Calu3 (cell line): ENCODE data around the gene KRTAP10-9. TPM values are rescaled to one million over a fixed set of nuclear protein-coding genes. Genes with fewer than 3 reads are reported as not detected.
"Not testable (repeated sequence)": the region's sequence is repeated elsewhere in the genome, so short reads cannot be mapped to it uniquely, and the experiment has no call there.

Source experiments
- BruUV-seq: library from RNA; stranded (reverse); fragments of 400-500 nt; replicated peaks from 2 replicates; lab custom pipeline; 2021; lab: Mats Ljungman, UMichigan
- CTCF ChIA-PET: fragments of 300-600 bp; sonication (Branson Sonifier 250); formaldehyde crosslinking; loops from one replicate; lab custom pipeline; 2022; ENCODE audit warnings: antibody characterized with exemption; lab: Charles Lee
- DNase-seq: peaks from one replicate; pipeline ENCODE4 v3.0.0; 2022
- H3K27ac Mint-ChIP-seq: one replicate; pipeline ENCODE4 v1.8.0; 2022; ENCODE audit warnings: mixed read lengths; ENCODE audit not compliant: unreplicated experiment
- H3K27me3 Mint-ChIP-seq: one replicate; pipeline ENCODE4 v1.8.0; 2022; ENCODE audit warnings: mixed read lengths; ENCODE audit not compliant: unreplicated experiment
- H3K36me3 Mint-ChIP-seq: one replicate; pipeline ENCODE4 v1.8.0; 2022; ENCODE audit warnings: mild to moderate bottlenecking, moderate library complexity, mixed read lengths; ENCODE audit not compliant: insufficient read depth, unreplicated experiment
- H3K4me1 Mint-ChIP-seq: one replicate; pipeline ENCODE4 v1.8.0; 2022; ENCODE audit warnings: mild to moderate bottlenecking, low read depth, mixed read lengths; ENCODE audit not compliant: unreplicated experiment
- H3K4me3 Mint-ChIP-seq: one replicate; pipeline ENCODE4 v1.8.0; 2022; ENCODE audit warnings: mild to moderate bottlenecking, low read depth, moderate library complexity, mixed read lengths; ENCODE audit not compliant: unreplicated experiment
- H3K9me3 Mint-ChIP-seq: one replicate; pipeline ENCODE4 v1.8.0; 2022; ENCODE audit warnings: low read depth, mixed read lengths; ENCODE audit not compliant: unreplicated experiment
- intact Hi-C: fragments of 100-400 bp; cut with micrococcal nuclease; formaldehyde crosslinking; loops from one replicate; pipeline ENCODE4 v1.10.0; 2022; ENCODE audit not compliant: unreplicated experiment
- total RNA-seq: library from RNA; stranded (reverse); gene quantifications from 2 replicates; pipeline ENCODE4 v1.2.3, GENCODE V29; 2022
- TF ChIP-seq, protein P1 (sequence below): fragments of 200-600 bp; IDR thresholded peaks from one replicate; pipeline ENCODE4 v1.8.0; 2022; ENCODE audit warnings: antibody characterized with exemption; ENCODE audit not compliant: unreplicated experiment

Gene KRTAP10-9
- total RNA-seq, 1 experiment from 2014 or later = not detected

DNA sequence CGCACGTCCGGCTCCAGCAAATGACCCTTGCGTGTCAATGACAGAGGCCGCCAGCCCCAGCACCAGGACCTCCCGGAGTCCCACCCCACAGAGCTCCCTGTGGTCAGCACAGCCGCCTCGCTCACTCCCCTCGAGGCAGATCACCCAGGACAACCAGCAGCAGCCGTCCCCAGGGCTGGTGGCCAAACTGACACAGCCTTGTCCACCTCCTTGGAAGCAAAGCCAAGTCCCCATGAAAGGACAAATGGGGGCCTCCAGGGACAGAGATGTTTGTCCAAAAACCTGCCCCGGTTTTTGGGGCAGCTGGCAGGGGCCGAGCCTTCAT, 12.4 kb downstream of the KRTAP10-9 start:
- CTCF ChIA-PET = no interaction called here
- no peaks in the 10 kb centered on the region for H3K36me3 Mint-ChIP-seq

DNA sequence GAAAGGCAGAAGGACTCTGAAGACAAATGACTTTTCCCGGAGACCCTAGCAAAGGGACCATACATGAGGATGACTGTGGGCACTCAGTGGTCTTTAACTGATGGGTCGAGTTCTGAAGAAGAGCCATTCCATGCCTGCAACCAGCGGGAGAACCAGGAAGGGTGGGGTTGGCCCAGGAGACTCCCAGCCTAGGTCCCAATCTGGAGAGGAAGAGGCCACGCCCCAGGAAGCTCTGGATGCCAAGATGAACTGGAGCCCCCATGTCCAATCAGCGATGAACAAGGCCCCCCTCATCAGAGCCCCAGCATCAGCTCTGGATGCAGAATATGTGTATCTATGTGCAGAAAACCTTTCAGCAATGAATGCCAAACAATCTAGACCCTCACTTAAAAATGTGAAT, 13.9 kb downstream of the KRTAP10-9 start:
- no peak for DNase-seq
- CTCF ChIA-PET = no interaction called here
- Mint-ChIP-seq H3K4me3 (no peak overlapping the region), H3K27me3 (peaks cover 88% of the 10 kb centered on the region), H3K36me3 (no peaks in the 10 kb centered on the region), H3K9me3 (peaks cover 13% of the 10 kb centered on the region), H3K27ac (no peak overlapping the region), H3K4me1 (no peaks in the 10 kb centered on the region)
- TF ChIP-seq, protein P1, sequence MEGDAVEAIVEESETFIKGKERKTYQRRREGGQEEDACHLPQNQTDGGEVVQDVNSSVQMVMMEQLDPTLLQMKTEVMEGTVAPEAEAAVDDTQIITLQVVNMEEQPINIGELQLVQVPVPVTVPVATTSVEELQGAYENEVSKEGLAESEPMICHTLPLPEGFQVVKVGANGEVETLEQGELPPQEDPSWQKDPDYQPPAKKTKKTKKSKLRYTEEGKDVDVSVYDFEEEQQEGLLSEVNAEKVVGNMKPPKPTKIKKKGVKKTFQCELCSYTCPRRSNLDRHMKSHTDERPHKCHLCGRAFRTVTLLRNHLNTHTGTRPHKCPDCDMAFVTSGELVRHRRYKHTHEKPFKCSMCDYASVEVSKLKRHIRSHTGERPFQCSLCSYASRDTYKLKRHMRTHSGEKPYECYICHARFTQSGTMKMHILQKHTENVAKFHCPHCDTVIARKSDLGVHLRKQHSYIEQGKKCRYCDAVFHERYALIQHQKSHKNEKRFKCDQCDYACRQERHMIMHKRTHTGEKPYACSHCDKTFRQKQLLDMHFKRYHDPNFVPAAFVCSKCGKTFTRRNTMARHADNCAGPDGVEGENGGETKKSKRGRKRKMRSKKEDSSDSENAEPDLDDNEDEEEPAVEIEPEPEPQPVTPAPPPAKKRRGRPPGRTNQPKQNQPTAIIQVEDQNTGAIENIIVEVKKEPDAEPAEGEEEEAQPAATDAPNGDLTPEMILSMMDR = no peak
- BruUV-seq = no TSS peak
- intact Hi-C loops = no loop called here

More for the DNA sequence above, 12.4 kb downstream of the KRTAP10-9 start:
- Mint-ChIP-seq H3K4me3 (no peak overlapping the region), H3K4me1 (no peaks in the 10 kb centered on the region), H3K27me3 (peaks cover 87% of the 10 kb centered on the region), H3K9me3 (peaks cover 5% of the 10 kb centered on the region), H3K27ac (no peak overlapping the region)
- intact Hi-C loops = no loop called here
- DNase-seq = no peak
- TF ChIP-seq, protein P1 = no peak
- BruUV-seq = no TSS peak

DNA sequence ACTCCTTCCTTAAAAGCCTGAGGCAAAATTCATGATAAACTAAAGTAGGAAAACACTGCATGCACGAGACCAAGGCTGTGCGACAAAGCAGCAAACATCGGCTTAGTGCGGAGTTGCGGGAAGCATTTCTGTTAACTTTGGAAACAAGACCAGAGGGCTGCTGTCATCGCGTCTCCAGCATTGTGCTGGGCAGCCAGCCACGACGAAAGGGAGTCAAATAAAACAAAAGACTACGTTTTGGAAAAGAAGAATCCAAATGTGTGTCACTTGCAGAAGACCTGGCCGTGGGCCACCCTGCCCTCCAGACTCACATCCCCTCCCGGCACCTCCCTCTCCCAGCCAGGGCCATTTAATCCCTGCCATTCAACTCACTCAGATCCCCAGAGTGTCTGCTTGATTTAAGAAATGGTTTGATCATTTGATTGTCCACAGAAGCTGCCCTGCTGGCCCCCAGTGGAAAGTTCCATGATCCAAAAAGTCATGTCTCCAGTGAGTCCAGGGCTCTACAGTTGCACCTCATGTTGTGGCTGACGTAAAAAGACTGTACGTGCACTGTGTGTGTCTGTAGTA, 16.9 kb downstream of the KRTAP10-9 start:
- no peak overlapping the region for H3K27ac Mint-ChIP-seq
- peaks cover 13% of the 10 kb centered on the region for H3K9me3 Mint-ChIP-seq
- BruUV-seq = no TSS peak
- no peak for DNase-seq
- intact Hi-C loops = no loop called here
- H3K4me3 Mint-ChIP-seq = no peak overlapping the region
- CTCF ChIA-PET = interaction anchor here (0.5 kb wide), 1 partner anchor 563 kb away, joined by 4 read pairs; no protein-coding TSS in a partner anchor
- peaks cover 3% of the 10 kb centered on the region for H3K36me3 Mint-ChIP-seq
- TF ChIP-seq, protein P1 = no peak
- H3K27me3 Mint-ChIP-seq = peaks cover 83% of the 10 kb centered on the region
- H3K4me1 Mint-ChIP-seq = no peaks in the 10 kb centered on the region

DNA sequence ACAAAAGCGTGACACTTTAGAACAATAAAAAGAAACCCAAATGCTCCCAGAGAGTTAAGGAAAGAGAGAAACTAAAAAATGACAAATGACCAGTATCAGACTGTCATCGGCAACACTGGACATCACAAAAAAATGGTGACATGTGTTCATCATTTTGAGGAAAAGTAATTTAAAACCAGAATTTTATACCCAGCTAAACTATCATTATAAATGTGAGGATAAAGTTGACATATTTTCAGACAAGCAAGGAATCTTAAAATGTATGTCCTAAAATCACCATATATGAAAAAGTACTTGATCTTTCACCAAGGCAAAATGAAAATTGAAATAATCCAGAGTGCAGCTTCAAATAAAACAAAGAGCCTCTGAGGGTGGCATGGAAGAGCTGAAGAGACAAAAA, 18.0 kb downstream of the KRTAP10-9 start:
- Mint-ChIP-seq H3K27ac (no peak overlapping the region), H3K4me3 (no peak overlapping the region), H3K27me3 (peaks cover 82% of the 10 kb centered on the region), H3K9me3 (peaks cover 13% of the 10 kb centered on the region), H3K36me3 (peaks cover 3% of the 10 kb centered on the region), H3K4me1 (no peaks in the 10 kb centered on the region)
- TF ChIP-seq, protein P1 = no peak
- no peak for DNase-seq
- CTCF ChIA-PET = interaction anchor here (1.2 kb wide), 1 partner anchor 16 kb away, joined by 3 read pairs; no protein-coding TSS in a partner anchor
- intact Hi-C loops = no loop called here
- no TSS peak for BruUV-seq

- H3K36me3 Mint-ChIP-seq, H3K4me3 Mint-ChIP-seq, CTCF ChIA-PET, intact Hi-C loops, H3K27ac Mint-ChIP-seq, H3K4me1 Mint-ChIP-seq, DNase-seq, BruUV-seq, H3K9me3 Mint-ChIP-seq: not testable (repeated sequence)
- peaks cover 82% of the 10 kb centered on the region for H3K27me3 Mint-ChIP-seq
These were observed 19.7 kb downstream of the KRTAP10-9 start, which contains the start of gene KRTAP10-11 for GRCh38 chr21:44646366-44647221. Gene KRTAP10-11 (plus strand): TSS chr21:44646414. CDS start chr21:44646459, 45 bp downstream.
